Activated CD4-positive, alpha-beta memory T cell treated with anti-CD3 and anti-CD28 coated beads for 36 hours (primary cell): ENCODE measurements around the gene C1QTNF5. TPM values are rescaled to one million over a fixed set of nuclear protein-coding genes. Genes with fewer than 3 reads are reported as not detected.
A peak's percentile ranks its signal among the peaks of the same experiment; 100 is the strongest.

Experiments used
- CTCF ChIA-PET: fragments of 350-600 bp; sonication (Branson Sonifier 250); formaldehyde crosslinking; loops from one replicate; lab custom pipeline; 2021; ENCODE audit warnings: antibody characterized with exemption, inconsistent platforms; lab: Charles Lee
- POLR2A ChIA-PET: fragments of 350-600 bp; sonication (Branson Sonifier 250); formaldehyde crosslinking; loops from one replicate; lab custom pipeline; 2021; ENCODE audit warnings: antibody characterized with exemption; lab: Charles Lee
- DNase-seq: peaks from one replicate; pipeline ENCODE4 v3.0.0-alpha.2; 2020
- H3K27ac Mint-ChIP-seq: one replicate; pipeline ENCODE4 v1.8.0; 2021; ENCODE audit warnings: mixed read lengths
- H3K27me3 Mint-ChIP-seq: one replicate; pipeline ENCODE4 v1.8.0; 2021; ENCODE audit warnings: mixed read lengths
- H3K36me3 Mint-ChIP-seq: one replicate; pipeline ENCODE4 v1.8.0; 2021; ENCODE audit warnings: mixed read lengths
- H3K4me1 Mint-ChIP-seq: one replicate; pipeline ENCODE4 v1.8.0; 2021; ENCODE audit warnings: low read depth, mixed read lengths
- H3K4me3 Mint-ChIP-seq: one replicate; pipeline ENCODE4 v1.8.0; 2021; ENCODE audit warnings: mild to moderate bottlenecking, mixed read lengths
- H3K9me3 Mint-ChIP-seq: one replicate; pipeline ENCODE4 v1.8.0; 2021; ENCODE audit warnings: mixed read lengths
- intact Hi-C: fragments of 100-400 bp; cut with micrococcal nuclease; formaldehyde crosslinking; loops from one replicate; pipeline ENCODE4 v1.15.1; 2023
- total RNA-seq, 2 experiments: library from RNA; stranded (reverse); gene quantifications; one replicate each; pipeline ENCODE4 v1.2.3, GENCODE V29; 2021

The C1QTNF5 gene
- total RNA-seq, 2 experiments from 2014 or later, result not detected

- H3K4me3 Mint-ChIP-seq, result no peak overlapping the region
- no peak for DNase-seq
- ChIA-PET POLR2A (interaction anchor here (0.6 to 1.3 kb wide), 3 partner anchors 11 to 169 kb away, joined by 3 to 6 read pairs (median 4); no protein-coding TSS in a partner anchor), CTCF (interaction anchor here (0.7 to 3.2 kb wide), 7 partner anchors 13 to 139 kb away, joined by 3 to 26 read pairs (median 3); partner anchors contain the start of gene CBL)
- peaks cover 16% of the 10 kb centered on the region for H3K36me3 Mint-ChIP-seq
- no peaks in the 10 kb centered on the region for H3K27me3 Mint-ChIP-seq
- intact Hi-C loops, result loop anchor here (2.0 kb wide), 1 partner anchor 45 kb away; no protein-coding TSS in a partner anchor
- H3K9me3 Mint-ChIP-seq, result no peaks in the 10 kb centered on the region
- peaks cover 22% of the 10 kb centered on the region for H3K4me1 Mint-ChIP-seq
- no peak overlapping the region for H3K27ac Mint-ChIP-seq
Measured at GRCh38 chr11:119307974-119308373, 32.7 kb downstream of the C1QTNF5 start.

GRCh38 chr11:119307219-119307618 lies 33.5 kb downstream of the C1QTNF5 start:
- Mint-ChIP-seq H3K27ac (peak overlapping the region; percentile 85), H3K9me3 (no peaks in the 10 kb centered on the region), H3K4me1 (peaks cover 22% of the 10 kb centered on the region), H3K36me3 (peaks cover 21% of the 10 kb centered on the region), H3K27me3 (no peaks in the 10 kb centered on the region), H3K4me3 (no peak overlapping the region)
- intact Hi-C loops, result loop anchor here (2.0 kb wide), 1 partner anchor 44 kb away; no protein-coding TSS in a partner anchor
- no peak for DNase-seq
- ChIA-PET POLR2A (interaction anchor here (0.6 to 1.3 kb wide), 2 partner anchors 81 to 169 kb away, joined by 3 to 6 read pairs; no protein-coding TSS in a partner anchor), CTCF (interaction anchor here (0.7 to 3.2 kb wide), 6 partner anchors 12 to 33 kb away, joined by 3 to 26 read pairs (median 4); no protein-coding TSS in a partner anchor)

DNA sequence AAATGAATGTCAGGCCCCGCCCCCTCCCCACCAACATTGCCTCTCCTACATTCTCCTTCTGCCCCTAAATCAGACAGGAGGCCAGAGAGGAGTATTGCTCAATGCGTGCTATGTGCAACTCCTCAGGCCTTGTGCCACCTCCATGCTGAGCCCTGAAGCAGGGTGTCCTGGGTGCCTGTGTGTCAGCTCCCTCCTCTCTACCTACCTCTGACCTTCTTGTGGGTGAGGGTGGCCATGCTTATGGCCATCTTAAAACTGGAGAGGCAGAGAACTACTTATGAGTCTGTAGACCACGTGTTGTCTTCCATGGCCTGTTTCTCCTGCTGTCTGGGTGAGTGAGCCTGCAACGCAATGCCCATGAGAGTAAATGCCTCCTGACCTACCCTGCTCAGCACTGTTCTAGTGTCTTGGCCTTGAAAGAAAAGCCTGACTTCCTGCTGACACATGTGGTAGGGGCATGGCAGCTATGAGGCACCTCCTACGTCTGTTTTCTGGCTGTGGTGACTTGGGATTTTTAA lies 34.3 kb downstream of the C1QTNF5 start:
- Mint-ChIP-seq H3K27me3 (no peaks in the 10 kb centered on the region), H3K27ac (peak overlapping the region; percentile 85), H3K36me3 (peaks cover 23% of the 10 kb centered on the region), H3K4me3 (no peak overlapping the region), H3K4me1 (peaks cover 22% of the 10 kb centered on the region), H3K9me3 (no peaks in the 10 kb centered on the region)
- ChIA-PET POLR2A (interaction anchor here (1.3 kb wide), 1 partner anchor 9 kb away, joined by 5 read pairs; no protein-coding TSS in a partner anchor), CTCF (interaction anchor here (0.7 to 3.2 kb wide), 6 partner anchors 13 to 40 kb away, joined by 3 to 26 read pairs (median 4); no protein-coding TSS in a partner anchor)
- DNase-seq, result peak; percentile 57
- intact Hi-C loops, result loop anchor here (1.0 to 2.0 kb wide), 3 partner anchors 9 to 99 kb away; no protein-coding TSS in a partner anchor

- Mint-ChIP-seq H3K4me3 (no peak overlapping the region), H3K9me3 (no peaks in the 10 kb centered on the region), H3K4me1 (peaks cover 22% of the 10 kb centered on the region), H3K36me3 (peaks cover 29% of the 10 kb centered on the region), H3K27me3 (no peaks in the 10 kb centered on the region), H3K27ac (peak overlapping the region; percentile 85)
- ChIA-PET CTCF (interaction anchor here (0.7 to 3.2 kb wide), 5 partner anchors 15 to 50 kb away, joined by 3 to 26 read pairs (median 5); no protein-coding TSS in a partner anchor), POLR2A (interaction anchor here (1.3 kb wide), 1 partner anchor 10 kb away, joined by 5 read pairs; no protein-coding TSS in a partner anchor)
- intact Hi-C loops, result loop anchor here (1.0 to 2.0 kb wide), 3 partner anchors 10 to 98 kb away; no protein-coding TSS in a partner anchor
- no peak for DNase-seq
Measured at GRCh38 chr11:119305556-119306372, 34.9 kb downstream of the C1QTNF5 start.

DNA sequence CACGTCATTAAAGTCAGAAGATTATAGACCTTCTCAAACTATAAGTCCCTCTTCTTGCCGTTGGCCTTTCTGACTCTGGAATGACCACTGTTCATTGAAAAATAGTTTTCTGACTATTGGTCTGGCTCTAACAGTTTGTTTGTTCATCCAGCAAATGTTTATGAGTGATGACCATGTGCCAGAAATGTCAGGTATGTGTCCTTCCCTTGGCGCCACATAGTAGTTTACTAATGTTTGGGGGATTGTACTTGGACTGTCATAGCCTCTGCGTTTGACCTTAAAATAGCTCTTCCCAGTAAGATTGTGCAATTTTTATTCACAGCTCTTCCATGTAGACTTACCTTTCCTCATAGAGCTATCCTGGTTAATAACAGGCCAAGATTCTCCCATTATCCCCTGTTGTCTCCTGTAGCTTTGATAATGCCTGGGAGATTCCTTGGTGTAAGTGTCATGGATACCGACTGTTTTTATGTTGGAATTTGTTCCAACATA lies 37.4 kb downstream of the C1QTNF5 start:
- POLR2A ChIA-PET, result no interaction called here
- CTCF ChIA-PET, result interaction anchor here (1.0 to 2.0 kb wide), 2 partner anchors 21 to 35 kb away, joined by 3 to 8 read pairs; no protein-coding TSS in a partner anchor

DNA sequence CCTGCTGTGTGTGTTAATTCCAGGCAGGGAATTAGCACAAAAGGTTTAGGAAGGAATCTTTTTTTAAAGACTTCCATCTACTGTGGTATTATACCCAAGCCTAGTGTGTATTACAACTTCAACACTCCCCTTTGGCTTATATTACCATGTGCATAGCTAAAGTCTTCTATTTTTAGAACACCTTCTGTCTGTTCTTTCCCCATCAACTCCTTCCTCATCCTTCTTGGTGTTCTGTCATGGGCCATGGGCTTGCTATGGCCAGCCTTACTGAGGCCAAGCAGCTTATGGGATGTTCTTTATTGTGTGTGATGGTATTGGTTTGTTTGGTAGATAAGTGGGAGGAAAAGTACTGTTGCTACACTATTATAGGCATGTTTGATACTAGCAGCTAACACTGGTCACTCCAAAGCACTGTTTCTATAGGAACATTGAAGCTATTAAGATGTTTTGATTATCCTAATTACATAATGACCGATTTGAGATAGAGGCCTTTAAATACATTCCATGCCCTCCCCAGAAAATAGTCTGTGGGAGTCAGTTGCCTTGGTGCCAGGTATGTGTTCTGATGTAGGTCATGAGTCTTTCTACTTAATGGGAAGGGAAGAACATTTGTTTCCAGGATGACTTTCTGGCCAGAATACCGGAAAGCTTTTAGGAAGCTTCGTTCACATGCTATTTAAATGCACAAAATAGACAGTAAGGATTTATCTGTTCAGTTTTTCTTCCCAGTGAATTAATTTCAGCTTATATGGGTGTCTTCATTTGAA lies 40.3 kb downstream of the C1QTNF5 start:
- intact Hi-C loops, result no loop called here
- Mint-ChIP-seq H3K9me3 (no peaks in the 10 kb centered on the region), H3K4me1 (peaks cover 4% of the 10 kb centered on the region), H3K27ac (no peak overlapping the region), H3K4me3 (no peak overlapping the region), H3K36me3 (peaks cover 50% of the 10 kb centered on the region), H3K27me3 (no peaks in the 10 kb centered on the region)
- DNase-seq, result no peak
- ChIA-PET CTCF (interaction anchor here (0.8 to 2.6 kb wide), 5 partner anchors 16 to 167 kb away, joined by 3 to 10 read pairs (median 4); no protein-coding TSS in a partner anchor), POLR2A (interaction anchor here (0.6 kb wide), 1 partner anchor 143 kb away, joined by 3 read pairs; no protein-coding TSS in a partner anchor)

More for the DNA sequence above, 37.4 kb downstream of the C1QTNF5 start:
- Mint-ChIP-seq H3K4me3 (no peak overlapping the region), H3K27me3 (no peaks in the 10 kb centered on the region), H3K36me3 (peaks cover 46% of the 10 kb centered on the region), H3K9me3 (no peaks in the 10 kb centered on the region), H3K4me1 (peaks cover 22% of the 10 kb centered on the region), H3K27ac (no peak overlapping the region)
- DNase-seq, result no peak
- intact Hi-C loops, result no loop called here

DNA sequence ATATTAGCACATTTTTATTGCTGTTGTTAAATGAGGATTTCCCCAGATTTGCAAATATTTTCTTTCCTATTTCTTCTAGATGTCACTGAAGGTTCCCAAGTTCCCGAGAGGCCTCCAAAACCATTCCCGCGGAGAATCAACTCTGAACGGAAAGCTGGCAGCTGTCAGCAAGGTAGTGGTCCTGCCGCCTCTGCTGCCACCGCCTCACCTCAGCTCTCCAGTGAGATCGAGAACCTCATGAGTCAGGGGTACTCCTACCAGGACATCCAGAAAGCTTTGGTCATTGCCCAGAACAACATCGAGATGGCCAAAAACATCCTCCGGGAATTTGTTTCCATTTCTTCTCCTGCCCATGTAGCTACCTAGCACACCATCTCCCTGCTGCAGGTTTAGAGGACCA lies 41.3 kb downstream of the C1QTNF5 start:
- no peak overlapping the region for H3K4me3 Mint-ChIP-seq
- H3K27me3 Mint-ChIP-seq, result no peaks in the 10 kb centered on the region
- peaks cover 51% of the 10 kb centered on the region for H3K36me3 Mint-ChIP-seq
- intact Hi-C loops, result no loop called here
- CTCF ChIA-PET, result interaction anchor here (1.1 to 2.6 kb wide), 3 partner anchors 15 to 38 kb away, joined by 4 to 10 read pairs (median 6); no protein-coding TSS in a partner anchor
- no peak overlapping the region for H3K27ac Mint-ChIP-seq
- H3K4me1 Mint-ChIP-seq, result no peaks in the 10 kb centered on the region
- no peak for DNase-seq
- H3K9me3 Mint-ChIP-seq, result no peaks in the 10 kb centered on the region
- POLR2A ChIA-PET, result no interaction called here

- Mint-ChIP-seq H3K27ac (no peak overlapping the region), H3K9me3 (no peaks in the 10 kb centered on the region), H3K27me3 (no peaks in the 10 kb centered on the region), H3K4me1 (no peaks in the 10 kb centered on the region), H3K4me3 (no peak overlapping the region), H3K36me3 (peaks cover 46% of the 10 kb centered on the region)
- POLR2A ChIA-PET, result no interaction called here
- CTCF ChIA-PET, result interaction anchor here (2.6 kb wide), 1 partner anchor 39 kb away, joined by 10 read pairs; no protein-coding TSS in a partner anchor
- intact Hi-C loops, result no loop called here
- DNase-seq, result no peak
Measured at GRCh38 chr11:119298726-119299125, 42.0 kb downstream of the C1QTNF5 start.

DNA sequence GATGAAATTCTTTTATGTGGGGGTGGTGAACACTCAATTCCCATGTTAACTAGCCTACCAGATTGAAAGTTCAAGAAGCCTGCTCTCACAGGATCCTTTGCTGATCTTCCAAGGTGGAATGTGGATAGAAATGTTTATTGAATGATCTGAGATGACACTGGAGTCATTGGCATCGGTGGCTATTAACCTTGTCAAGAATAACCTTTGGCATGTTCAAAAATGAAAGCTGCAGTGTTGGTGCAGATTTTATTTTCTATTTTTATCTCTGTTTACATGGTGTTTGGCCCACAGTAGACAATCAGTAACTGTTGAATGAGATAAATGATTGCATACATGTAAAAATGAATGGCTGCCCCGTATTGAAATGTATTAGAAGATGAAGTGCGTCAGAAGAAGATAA lies 42.7 kb downstream of the C1QTNF5 start:
- intact Hi-C loops, result no loop called here
- no peaks in the 10 kb centered on the region for H3K9me3 Mint-ChIP-seq
- no peak for DNase-seq
- POLR2A ChIA-PET, result no interaction called here
- no peaks in the 10 kb centered on the region for H3K27me3 Mint-ChIP-seq
- CTCF ChIA-PET, result interaction anchor here (1.0 to 1.2 kb wide), 2 partner anchors 26 to 58 kb away, joined by 3 to 4 read pairs; no protein-coding TSS in a partner anchor
- no peak overlapping the region for H3K4me3 Mint-ChIP-seq
- H3K36me3 Mint-ChIP-seq, result peaks cover 40% of the 10 kb centered on the region
- no peak overlapping the region for H3K27ac Mint-ChIP-seq
- H3K4me1 Mint-ChIP-seq, result no peaks in the 10 kb centered on the region

DNA sequence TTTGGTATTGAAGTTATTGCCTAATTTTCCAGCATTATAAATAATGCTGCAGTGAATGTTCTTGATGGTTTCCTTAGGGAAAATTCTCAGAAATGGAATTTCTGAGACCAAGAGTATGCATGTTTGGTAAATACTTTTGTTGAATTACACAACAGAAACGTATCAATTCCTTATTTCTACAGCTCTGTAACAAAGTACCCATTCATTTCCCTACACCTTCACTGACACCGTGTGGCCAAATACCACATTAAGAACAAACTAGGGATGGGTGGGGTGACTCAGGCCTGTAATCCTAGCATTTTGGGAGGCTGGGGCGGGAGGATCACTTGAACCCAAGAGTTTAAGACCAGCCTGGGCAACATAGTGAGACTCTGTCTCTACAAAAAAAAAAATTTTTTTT lies 45.5 kb downstream of the C1QTNF5 start:
- DNase-seq, result no peak
- intact Hi-C loops, result no loop called here
- H3K9me3 Mint-ChIP-seq, result peaks cover 2% of the 10 kb centered on the region
- no peak overlapping the region for H3K4me3 Mint-ChIP-seq
- H3K4me1 Mint-ChIP-seq, result no peaks in the 10 kb centered on the region
- H3K27me3 Mint-ChIP-seq, result no peaks in the 10 kb centered on the region
- peaks cover 31% of the 10 kb centered on the region for H3K36me3 Mint-ChIP-seq
- CTCF ChIA-PET, result interaction anchor here (0.9 kb wide), 1 partner anchor 89 kb away, joined by 3 read pairs; the partner anchor contains the start of gene CBL
- H3K27ac Mint-ChIP-seq, result no peak overlapping the region
- POLR2A ChIA-PET, result no interaction called here

GRCh38 chr11:119293461-119293860 lies 47.2 kb downstream of the C1QTNF5 start:
- Mint-ChIP-seq H3K27ac (no peak overlapping the region), H3K27me3 (no peaks in the 10 kb centered on the region), H3K4me1 (no peaks in the 10 kb centered on the region), H3K9me3 (peaks cover 2% of the 10 kb centered on the region), H3K4me3 (no peak overlapping the region), H3K36me3 (peaks cover 20% of the 10 kb centered on the region)
- intact Hi-C loops, result no loop called here
- ChIA-PET CTCF (no interaction called here), POLR2A (no interaction called here)
- DNase-seq, result no peak
